Colonic mucosa (tissue), 4 donors: Measurements from ENCODE around the gene NR3C2. TPM values are rescaled to one million over a fixed set of nuclear protein-coding genes. Genes with fewer than 3 reads are reported as not detected.

Experiments
- DNase-seq: peaks from one replicate; pipeline ENCODE4 v3.0.0-alpha.2; 2020
- H3K27ac ChIP-seq: fragments of 200-600 bp; one replicate; pipeline ENCODE4 v1.8.0; 2021
- H3K27me3 ChIP-seq: fragments of 200-600 bp; one replicate; pipeline ENCODE4 v1.8.0; 2021
- H3K36me3 ChIP-seq: fragments of 200-600 bp; one replicate; pipeline ENCODE4 v1.8.0; 2021
- H3K4me1 ChIP-seq: fragments of 200-600 bp; one replicate; pipeline ENCODE4 v1.8.0; 2021; ENCODE audit warnings: mild to moderate bottlenecking
- H3K4me3 ChIP-seq: fragments of 200-600 bp; one replicate; pipeline ENCODE4 v1.8.0; 2021
- H3K9ac ChIP-seq, 2 donors: one replicate each; pipeline ENCODE4 v1.7.0; 2013; ENCODE audit warnings: control low read depth in 2 of 2, low read depth in 2 of 2, low read length in 2 of 2
- H3K9me3 ChIP-seq: fragments of 200-600 bp; one replicate; pipeline ENCODE4 v1.8.0; 2021
- intact Hi-C: fragments of 100-400 bp; cut with DNase I; formaldehyde crosslinking; loops from one replicate; pipeline ENCODE4 v1.14.1; 2022
- total RNA-seq, 2 donors: library from RNA; stranded (reverse); fragmentation: NEBNext Ultra II Directional in 1 of 2; extraction: Animal tissue kit (Norgen Biotek cat#: 25700) in 1 of 2; gene quantifications; one replicate each; pipeline ENCODE4 v1.2.1, GENCODE V29; 2021
- TF ChIP-seq, protein P1 (sequence below): fragments of 200-600 bp; IDR thresholded peaks from one replicate; pipeline ENCODE4 v1.8.0; 2022; ENCODE audit warnings: antibody characterized with exemption, mild to moderate bottlenecking
- donor health status: healthy.
- donor health status: DM: no; HTN: no; CAD: no.
- donor health status: DM: no; HTN: no; CAD: no.

Gene NR3C2
- total RNA-seq, 2 donors from 2014 or later, result 74.8 to 96.0 TPM

DNA sequence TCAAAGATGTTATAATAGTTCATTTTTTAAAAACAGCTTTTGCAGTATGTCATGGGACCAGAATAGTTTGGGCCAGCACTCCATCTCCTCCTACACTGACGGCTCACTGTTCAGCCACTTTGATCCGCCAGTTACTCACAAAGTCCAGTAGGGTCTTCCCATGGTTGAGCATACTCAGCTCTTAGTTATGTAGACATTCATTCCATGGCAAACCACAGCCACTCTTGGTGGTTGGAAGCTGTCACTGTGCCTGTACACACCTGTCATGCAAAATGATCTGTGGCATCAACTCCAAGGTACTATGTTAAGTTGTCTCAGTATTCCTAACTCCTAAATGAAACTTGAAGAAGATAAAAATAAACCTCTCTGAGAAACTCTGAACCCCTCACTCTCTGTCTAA is 127.2 kb downstream of the NR3C2 start:
- no peak for DNase-seq
- no peak overlapping the region for H3K9ac ChIP-seq
- no peaks in the 10 kb centered on the region for H3K27me3 ChIP-seq
- intact Hi-C loops, result no loop called here
- H3K4me3 ChIP-seq, result no peak overlapping the region
- TF ChIP-seq, protein P1, sequence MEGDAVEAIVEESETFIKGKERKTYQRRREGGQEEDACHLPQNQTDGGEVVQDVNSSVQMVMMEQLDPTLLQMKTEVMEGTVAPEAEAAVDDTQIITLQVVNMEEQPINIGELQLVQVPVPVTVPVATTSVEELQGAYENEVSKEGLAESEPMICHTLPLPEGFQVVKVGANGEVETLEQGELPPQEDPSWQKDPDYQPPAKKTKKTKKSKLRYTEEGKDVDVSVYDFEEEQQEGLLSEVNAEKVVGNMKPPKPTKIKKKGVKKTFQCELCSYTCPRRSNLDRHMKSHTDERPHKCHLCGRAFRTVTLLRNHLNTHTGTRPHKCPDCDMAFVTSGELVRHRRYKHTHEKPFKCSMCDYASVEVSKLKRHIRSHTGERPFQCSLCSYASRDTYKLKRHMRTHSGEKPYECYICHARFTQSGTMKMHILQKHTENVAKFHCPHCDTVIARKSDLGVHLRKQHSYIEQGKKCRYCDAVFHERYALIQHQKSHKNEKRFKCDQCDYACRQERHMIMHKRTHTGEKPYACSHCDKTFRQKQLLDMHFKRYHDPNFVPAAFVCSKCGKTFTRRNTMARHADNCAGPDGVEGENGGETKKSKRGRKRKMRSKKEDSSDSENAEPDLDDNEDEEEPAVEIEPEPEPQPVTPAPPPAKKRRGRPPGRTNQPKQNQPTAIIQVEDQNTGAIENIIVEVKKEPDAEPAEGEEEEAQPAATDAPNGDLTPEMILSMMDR, result no peak
- H3K27ac ChIP-seq, result no peak overlapping the region
- no peaks in the 10 kb centered on the region for H3K9me3 ChIP-seq
- H3K36me3 ChIP-seq, result no peaks in the 10 kb centered on the region
- no peaks in the 10 kb centered on the region for H3K4me1 ChIP-seq

- H3K36me3 ChIP-seq, result no peaks in the 10 kb centered on the region
- no peak overlapping the region for H3K9ac ChIP-seq
- no peaks in the 10 kb centered on the region for H3K27me3 ChIP-seq
- H3K27ac ChIP-seq, result no peak overlapping the region
- no peaks in the 10 kb centered on the region for H3K9me3 ChIP-seq
- H3K4me1 ChIP-seq, result no peaks in the 10 kb centered on the region
- intact Hi-C loops, result no loop called here
- H3K4me3 ChIP-seq, result no peak overlapping the region
- TF ChIP-seq, protein P1, result no peak
- no peak for DNase-seq
Observed at GRCh38 chr4:148312956-148313490, 129.2 kb downstream of the NR3C2 start.

DNA sequence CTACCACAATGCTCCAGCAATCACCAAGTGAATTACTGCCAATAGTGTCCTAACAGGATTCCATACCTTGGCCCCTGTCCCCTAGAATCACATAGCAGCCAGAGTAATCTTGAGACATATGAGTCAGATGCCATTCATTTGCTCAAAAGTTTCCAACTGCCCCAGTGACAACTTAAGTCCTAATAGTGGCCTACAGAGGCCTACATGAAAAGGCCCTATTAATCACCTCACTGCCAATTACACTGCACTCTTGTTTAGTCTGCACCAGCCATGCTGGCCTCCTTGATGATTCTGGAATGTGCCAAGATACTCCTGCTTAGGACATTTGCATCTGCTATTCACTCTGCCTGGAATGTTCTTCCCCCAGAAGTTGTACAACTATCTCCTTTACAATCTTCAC is 130.7 kb downstream of the NR3C2 start:
- intact Hi-C loops, result no loop called here
- Histone ChIP-seq H3K27me3 (no peaks in the 10 kb centered on the region), H3K27ac (no peak overlapping the region), H3K36me3 (no peaks in the 10 kb centered on the region), H3K4me1 (no peaks in the 10 kb centered on the region), H3K9me3 (no peaks in the 10 kb centered on the region), H3K4me3 (no peak overlapping the region), H3K9ac (no peak overlapping the region)
- TF ChIP-seq, protein P1, result no peak
- DNase-seq, result no peak

- no peak overlapping the region for H3K4me3 ChIP-seq
Observed at GRCh38 chr4:148310756-148311155, 131.5 kb downstream of the NR3C2 start.

DNA sequence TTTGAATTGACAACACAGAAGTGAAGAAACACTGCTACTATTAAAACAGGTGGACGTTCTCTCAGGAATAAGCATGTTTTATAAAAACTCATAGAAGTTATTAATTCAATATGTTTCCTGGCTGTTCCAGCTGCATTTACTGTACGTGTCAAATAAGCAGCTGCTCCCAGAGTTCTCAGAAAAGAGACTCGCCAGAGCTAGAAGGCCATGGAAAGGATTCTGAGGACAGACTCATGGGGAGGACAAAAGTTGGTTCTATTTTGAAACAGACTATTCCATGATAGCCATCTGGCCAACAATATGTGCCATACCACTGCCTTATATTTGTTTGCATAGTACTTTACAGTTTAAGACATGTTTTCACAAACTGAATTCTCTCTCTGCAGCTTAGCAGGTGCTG is 136.5 kb downstream of the NR3C2 start:
- Histone ChIP-seq H3K4me3 (no peak overlapping the region), H3K4me1 (no peaks in the 10 kb centered on the region), H3K9me3 (no peaks in the 10 kb centered on the region), H3K36me3 (no peaks in the 10 kb centered on the region), H3K27me3 (no peaks in the 10 kb centered on the region), H3K27ac (no peak overlapping the region), H3K9ac (no peak overlapping the region)
- DNase-seq, result no peak
- TF ChIP-seq, protein P1, result no peak
- intact Hi-C loops, result no loop called here

More at GRCh38 chr4:148310756-148311155, 131.5 kb downstream of the NR3C2 start:
- no peak overlapping the region for H3K27ac ChIP-seq
- no peaks in the 10 kb centered on the region for H3K36me3 ChIP-seq
- no peak overlapping the region for H3K9ac ChIP-seq
- H3K4me1 ChIP-seq, result no peaks in the 10 kb centered on the region
- intact Hi-C loops, result no loop called here
- H3K27me3 ChIP-seq, result no peaks in the 10 kb centered on the region
- TF ChIP-seq, protein P1, result no peak
- no peaks in the 10 kb centered on the region for H3K9me3 ChIP-seq
- DNase-seq, result no peak
